Esophagus squamous epithelium (tissue), 4 donors: ENCODE data around the gene KIF22.

Source experiments
- CTCF ChIP-seq, 6 experiments: fragments of 450-650 bp in 4 of 6; fragments of 200-600 bp in 2 of 6; sonication (generic) in 2 of 6; IDR thresholded peaks; one replicate each; pipeline ENCODE4 v1.5.1; 2016 to 2019; ENCODE audit warnings: antibody characterized with exemption in 6 of 6, mild to moderate bottlenecking in 4 of 6, moderate library complexity in 4 of 6
- POLR2A ChIP-seq, 4 donors: fragments of 450-650 bp; IDR thresholded peaks; one replicate each; pipeline ENCODE4 v1.6.1; 2017; ENCODE audit warnings: antibody characterized with exemption in 4 of 4, mild to moderate bottlenecking in 4 of 4, moderate library complexity in 3 of 4

- TF ChIP-seq CTCF (IDR thresholded peaks at IDR 0.05) (no peak), POLR2A (IDR thresholded peaks at IDR 0.05) (no peak)
Measured at GRCh38 chr16:29842732-29843346, 52.3 kb downstream of the KIF22 start.
